Measurements from ENCODE around the gene PRRT1. TPM values are rescaled to one million over a fixed set of nuclear protein-coding genes. Genes with fewer than 3 reads are reported as not detected.
A peak's percentile ranks its signal among the peaks of the same experiment; 100 is the strongest.

Gene PRRT1
- total RNA-seq, 1 donor from 2014 or later: not detected

DNA sequence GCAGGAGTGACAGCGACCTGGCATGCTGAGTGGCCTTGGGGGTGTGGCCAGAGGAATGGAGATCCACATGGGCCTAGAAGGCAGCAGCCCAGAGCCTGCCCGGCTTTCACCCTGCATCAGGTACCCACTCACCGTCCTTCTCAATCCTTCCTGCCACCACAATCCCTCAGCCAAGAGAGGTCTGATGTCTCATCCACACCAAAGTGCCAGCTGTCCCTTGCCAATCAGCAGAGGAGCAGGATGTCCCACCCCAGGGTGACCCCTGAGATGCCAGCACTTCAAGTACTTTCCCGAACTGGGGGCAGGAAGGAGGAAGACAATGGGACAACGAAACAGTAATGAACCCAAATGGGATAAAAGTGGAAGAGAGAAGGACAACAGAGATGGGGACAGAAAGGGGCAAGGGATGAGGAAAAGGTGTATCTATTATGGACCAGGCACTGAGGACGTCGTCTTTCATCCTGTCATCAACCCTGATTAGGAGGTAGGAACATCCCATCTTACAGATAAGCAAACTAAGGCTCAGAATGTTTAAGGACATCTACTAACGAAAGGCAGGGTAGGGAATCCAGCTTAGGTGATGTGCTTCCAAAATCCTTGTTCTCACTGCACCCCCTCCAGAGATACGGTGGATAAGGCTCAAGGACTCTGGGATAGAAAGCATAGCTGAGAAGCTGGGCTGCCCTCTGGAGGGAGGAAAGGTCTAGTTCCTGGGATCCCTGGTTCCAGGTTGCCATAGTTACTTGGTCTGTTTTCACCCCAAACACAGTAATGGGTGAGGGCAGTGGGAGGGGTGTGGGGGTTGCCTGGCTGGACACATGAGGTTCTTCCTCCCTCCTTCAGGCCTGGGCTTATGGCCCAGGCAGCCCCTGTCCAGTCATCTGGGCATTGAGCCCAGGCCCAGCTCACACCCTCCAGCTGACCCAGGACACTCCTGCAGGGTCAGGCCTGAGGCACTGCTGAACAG lies 38.1 kb downstream of the PRRT1 start:
- H3K27me3 Mint-ChIP-seq (ENCODE audit: insufficient read depth, low read depth): peaks cover 9% of the 10 kb centered on the region
- Histone ChIP-seq H3K4me1 (peaks cover 5% of the 10 kb centered on the region), H4K20me1 (ENCODE audit: low read depth) (no peaks in the 10 kb centered on the region), H3K36me3 (no peaks in the 10 kb centered on the region), H3F3A (ENCODE audit: low read depth) (no peaks in the 10 kb centered on the region), H3K9me3 (ENCODE audit: low read depth) (no peaks in the 10 kb centered on the region), H3K27ac (no peak overlapping the region), H2AFZ (replicated peaks) (no peak overlapping the region), H3K79me2 (ENCODE audit: low read depth) (no peaks in the 10 kb centered on the region), H3K27me3 (peaks cover 5% of the 10 kb centered on the region), H3K9ac (no peak overlapping the region), H3K4me3 (no peak overlapping the region), H3K4me2 (no peak overlapping the region)
- H3K36me3 Mint-ChIP-seq: peaks cover 6% of the 10 kb centered on the region
- TF ChIP-seq, protein P1, sequence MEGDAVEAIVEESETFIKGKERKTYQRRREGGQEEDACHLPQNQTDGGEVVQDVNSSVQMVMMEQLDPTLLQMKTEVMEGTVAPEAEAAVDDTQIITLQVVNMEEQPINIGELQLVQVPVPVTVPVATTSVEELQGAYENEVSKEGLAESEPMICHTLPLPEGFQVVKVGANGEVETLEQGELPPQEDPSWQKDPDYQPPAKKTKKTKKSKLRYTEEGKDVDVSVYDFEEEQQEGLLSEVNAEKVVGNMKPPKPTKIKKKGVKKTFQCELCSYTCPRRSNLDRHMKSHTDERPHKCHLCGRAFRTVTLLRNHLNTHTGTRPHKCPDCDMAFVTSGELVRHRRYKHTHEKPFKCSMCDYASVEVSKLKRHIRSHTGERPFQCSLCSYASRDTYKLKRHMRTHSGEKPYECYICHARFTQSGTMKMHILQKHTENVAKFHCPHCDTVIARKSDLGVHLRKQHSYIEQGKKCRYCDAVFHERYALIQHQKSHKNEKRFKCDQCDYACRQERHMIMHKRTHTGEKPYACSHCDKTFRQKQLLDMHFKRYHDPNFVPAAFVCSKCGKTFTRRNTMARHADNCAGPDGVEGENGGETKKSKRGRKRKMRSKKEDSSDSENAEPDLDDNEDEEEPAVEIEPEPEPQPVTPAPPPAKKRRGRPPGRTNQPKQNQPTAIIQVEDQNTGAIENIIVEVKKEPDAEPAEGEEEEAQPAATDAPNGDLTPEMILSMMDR (IDR thresholded peaks at IDR 0.05): peak; percentile 20
- no peak for TF ChIP-seq EZH2phosphoT487 (IDR thresholded peaks at IDR 0.05)
- H3K9me3 Mint-ChIP-seq: no peaks in the 10 kb centered on the region
- H3K4me1 Mint-ChIP-seq: peaks cover 12% of the 10 kb centered on the region
- DNase-seq (ENCODE audit: low spot score): peak; percentile 65
- H3K4me3 Mint-ChIP-seq: no peak overlapping the region
- no peak overlapping the region for H3K27ac Mint-ChIP-seq

DNA sequence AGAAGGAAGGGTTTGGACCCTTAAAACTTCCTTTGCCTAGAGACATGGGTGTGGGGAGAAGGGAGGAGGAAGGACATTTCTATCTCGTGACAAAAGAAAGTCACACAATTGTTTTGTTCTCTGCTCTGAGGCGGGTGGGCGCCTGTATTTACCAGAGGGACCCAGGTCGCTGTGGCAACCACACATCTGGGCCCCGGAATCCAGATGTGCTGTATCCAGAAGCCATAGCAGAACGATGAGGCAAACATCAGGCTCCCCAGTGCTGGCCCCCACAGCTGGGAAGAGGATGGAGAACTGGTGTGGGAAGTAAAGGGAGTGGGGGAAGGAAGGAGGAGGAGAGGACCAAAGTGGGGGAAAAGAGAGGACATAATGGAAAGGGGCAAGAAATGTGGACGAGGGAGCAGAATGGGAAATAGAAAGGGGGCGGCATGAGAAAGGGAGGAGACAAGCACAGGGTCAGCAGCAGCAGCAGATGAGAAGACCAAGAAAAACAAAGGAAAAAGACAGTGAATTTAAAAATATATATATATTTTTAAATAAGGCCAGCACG lies 39.2 kb downstream of the PRRT1 start:
- Mint-ChIP-seq H3K9me3 (no peaks in the 10 kb centered on the region), H3K27me3 (ENCODE audit: insufficient read depth, low read depth) (peaks cover 7% of the 10 kb centered on the region), H3K4me1 (peaks cover 23% of the 10 kb centered on the region), H3K4me3 (no peak overlapping the region), H3K27ac (no peak overlapping the region), H3K36me3 (peaks cover 6% of the 10 kb centered on the region)
- no peak for DNase-seq (ENCODE audit: low spot score)
- H3K9ac ChIP-seq: no peak overlapping the region
- H3K79me2 ChIP-seq (ENCODE audit: low read depth): no peaks in the 10 kb centered on the region
- TF ChIP-seq, protein P1 (IDR thresholded peaks at IDR 0.05): no peak
- TF ChIP-seq EZH2phosphoT487 (IDR thresholded peaks at IDR 0.05) (no peak), EZH2 (IDR thresholded peaks at IDR 0.05) (no peak)
- peaks cover 11% of the 10 kb centered on the region for H3K27me3 ChIP-seq
- H3K4me3 ChIP-seq: no peak overlapping the region
- H4K20me1 ChIP-seq (ENCODE audit: low read depth): no peaks in the 10 kb centered on the region
- H3K4me2 ChIP-seq: no peak overlapping the region
- H3K9me3 ChIP-seq (ENCODE audit: low read depth): no peaks in the 10 kb centered on the region
- H3K36me3 ChIP-seq: no peaks in the 10 kb centered on the region
- H3K27ac ChIP-seq: no peak overlapping the region
- no peaks in the 10 kb centered on the region for H3F3A ChIP-seq (ENCODE audit: low read depth)
- H3K4me1 ChIP-seq: peaks cover 15% of the 10 kb centered on the region
- H2AFZ ChIP-seq (replicated peaks): no peak overlapping the region

DNA sequence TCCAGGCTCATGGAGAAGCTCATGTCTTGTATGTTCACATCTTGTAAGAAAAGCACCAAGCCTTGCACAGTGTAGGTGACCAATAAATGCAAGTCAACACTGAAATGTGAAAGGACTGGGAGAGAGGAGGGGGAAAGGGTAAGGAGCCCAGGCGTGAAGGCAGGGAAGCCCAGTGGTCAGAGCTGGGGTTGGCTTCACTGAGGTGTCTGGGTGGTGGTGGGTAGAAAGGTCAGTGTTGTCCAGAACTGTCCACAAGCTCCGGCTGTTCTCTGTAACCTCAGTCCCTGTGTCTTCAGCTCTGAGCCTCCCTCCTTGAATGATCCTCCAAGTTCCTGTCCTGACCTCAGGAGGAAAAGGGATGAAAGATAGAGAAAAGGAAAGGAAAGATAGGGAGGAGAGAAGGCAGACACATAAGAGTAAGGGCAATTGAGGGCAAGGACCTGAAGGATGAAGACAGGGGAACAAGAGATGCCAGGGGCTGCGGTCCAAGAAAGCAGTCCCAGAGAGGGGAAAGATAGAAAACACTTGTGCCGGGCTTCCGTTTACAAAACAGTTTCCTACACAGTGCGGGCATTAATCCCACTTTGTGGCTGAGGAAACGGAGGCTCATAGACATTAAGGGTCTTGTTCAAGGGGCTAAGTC lies 40.2 kb downstream of the PRRT1 start:
- Histone ChIP-seq H3K36me3 (no peaks in the 10 kb centered on the region), H3K4me1 (peaks cover 15% of the 10 kb centered on the region), H3K4me2 (no peak overlapping the region), H3K9me3 (ENCODE audit: low read depth) (no peaks in the 10 kb centered on the region), H3K27me3 (peaks cover 11% of the 10 kb centered on the region), H3K79me2 (ENCODE audit: low read depth) (no peaks in the 10 kb centered on the region), H3K4me3 (no peak overlapping the region), H2AFZ (replicated peaks) (no peak overlapping the region), H3F3A (ENCODE audit: low read depth) (no peaks in the 10 kb centered on the region), H3K9ac (no peak overlapping the region), H3K27ac (no peak overlapping the region), H4K20me1 (ENCODE audit: low read depth) (no peaks in the 10 kb centered on the region)
- Mint-ChIP-seq H3K4me1 (peaks cover 24% of the 10 kb centered on the region), H3K27me3 (ENCODE audit: insufficient read depth, low read depth) (peaks cover 7% of the 10 kb centered on the region), H3K27ac (no peak overlapping the region), H3K9me3 (no peaks in the 10 kb centered on the region), H3K4me3 (no peak overlapping the region), H3K36me3 (peaks cover 6% of the 10 kb centered on the region)
- TF ChIP-seq, protein P1 (IDR thresholded peaks at IDR 0.05): no peak
- no peak for TF ChIP-seq EZH2phosphoT487 (IDR thresholded peaks at IDR 0.05)
- no peak for TF ChIP-seq EZH2 (IDR thresholded peaks at IDR 0.05)
- no peak for DNase-seq (ENCODE audit: low spot score)
